Osteoblast (primary cell): ENCODE results near the gene TTLL10. TPM values are rescaled to one million over a fixed set of nuclear protein-coding genes. Genes with fewer than 3 reads are reported as not detected.

ENCODE experiments used
- DNase-seq: peaks from one replicate; pipeline ENCODE4 v3.0.0; 2011; ENCODE audit warnings: low spot score, mixed read lengths; ENCODE audit not compliant: insufficient read length; ENCODE audit errors: missing footprints
- H2AFZ ChIP-seq: 2 replicates; pipeline ENCODE4 v1.6.0; 2011; ENCODE audit warnings: mild to moderate bottlenecking, low read length
- H3K27ac ChIP-seq: 2 replicates; pipeline ENCODE4 v1.5.1; 2011; ENCODE audit warnings: mild to moderate bottlenecking, low read depth, low read length, moderate library complexity
- H3K27me3 ChIP-seq: 2 replicates; pipeline ENCODE4 v1.6.0; 2012; ENCODE audit warnings: mild to moderate bottlenecking, control low read depth, inconsistent platforms, low read length, moderate library complexity; ENCODE audit not compliant: insufficient read depth
- H3K36me3 ChIP-seq: 2 replicates; pipeline ENCODE4 v1.5.1; 2011; ENCODE audit warnings: mild to moderate bottlenecking, low read length, control low read depth, moderate library complexity; ENCODE audit not compliant: insufficient read depth
- H3K4me1 ChIP-seq: 2 replicates; pipeline ENCODE4 v1.5.1; 2011; ENCODE audit warnings: mild to moderate bottlenecking, low read length, control low read depth, moderate library complexity; ENCODE audit not compliant: insufficient read depth
- H3K4me2 ChIP-seq: 2 replicates; pipeline ENCODE4 v1.6.0; 2011; ENCODE audit warnings: mild to moderate bottlenecking, low read length; ENCODE audit not compliant: insufficient read depth
- H3K4me3 ChIP-seq: fragments of 200-600 bp; sonication (generic); 3 replicates; pipeline ENCODE4 v1.5.1; 2012; ENCODE audit warnings: mild to moderate bottlenecking, low read length, inconsistent platforms; ENCODE audit not compliant: insufficient read depth
- H3K79me2 ChIP-seq: 2 replicates; pipeline ENCODE4 v1.6.0; 2012; ENCODE audit warnings: mild to moderate bottlenecking, low read length, control low read depth, inconsistent platforms; ENCODE audit not compliant: insufficient read depth
- H3K9me3 ChIP-seq: 2 replicates; pipeline ENCODE4 v1.5.1; 2011; ENCODE audit warnings: low read depth, low read length, control low read depth
- H4K20me1 ChIP-seq: 2 replicates; pipeline ENCODE4 v1.6.0; 2012; ENCODE audit warnings: mild to moderate bottlenecking, low read length, control low read depth; ENCODE audit not compliant: insufficient read depth
- total RNA-seq: library from RNA; depleted of rRNA; stranded (reverse); fragments of >200 nt; gene quantifications from 2 replicates; pipeline ENCODE4 v1.2.3, GENCODE V29; 2012
- TF ChIP-seq, protein P1 (sequence below): IDR thresholded peaks from 2 replicates; pipeline ENCODE4 v1.5.1; 2011; ENCODE audit warnings: mild to moderate bottlenecking, low read depth, low read length, moderate library complexity; ENCODE audit errors: extremely low read depth

The TTLL10 gene
- total RNA-seq, 1 donor: not detected

DNA sequence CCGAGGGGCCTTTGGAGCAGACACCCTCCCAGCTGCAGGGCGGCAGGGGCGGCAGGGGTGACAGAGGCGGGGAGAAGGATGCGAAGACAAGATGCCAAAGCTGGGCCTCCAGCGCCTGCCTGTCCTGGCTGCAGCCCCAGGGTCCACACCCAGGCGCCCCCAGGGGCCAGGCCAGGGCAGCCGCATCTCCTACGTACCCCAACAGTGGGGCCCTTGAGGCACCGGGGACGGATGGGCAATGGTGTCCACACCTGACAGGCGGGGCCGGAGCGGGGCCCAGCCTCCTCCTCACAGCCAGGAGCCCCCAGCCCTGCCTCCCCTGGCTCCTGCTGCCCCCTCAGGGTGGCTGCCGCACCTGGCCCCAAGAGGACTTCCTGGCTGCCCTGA is 65.5 kb downstream of the TTLL10 start:
- TF ChIP-seq, protein P1, sequence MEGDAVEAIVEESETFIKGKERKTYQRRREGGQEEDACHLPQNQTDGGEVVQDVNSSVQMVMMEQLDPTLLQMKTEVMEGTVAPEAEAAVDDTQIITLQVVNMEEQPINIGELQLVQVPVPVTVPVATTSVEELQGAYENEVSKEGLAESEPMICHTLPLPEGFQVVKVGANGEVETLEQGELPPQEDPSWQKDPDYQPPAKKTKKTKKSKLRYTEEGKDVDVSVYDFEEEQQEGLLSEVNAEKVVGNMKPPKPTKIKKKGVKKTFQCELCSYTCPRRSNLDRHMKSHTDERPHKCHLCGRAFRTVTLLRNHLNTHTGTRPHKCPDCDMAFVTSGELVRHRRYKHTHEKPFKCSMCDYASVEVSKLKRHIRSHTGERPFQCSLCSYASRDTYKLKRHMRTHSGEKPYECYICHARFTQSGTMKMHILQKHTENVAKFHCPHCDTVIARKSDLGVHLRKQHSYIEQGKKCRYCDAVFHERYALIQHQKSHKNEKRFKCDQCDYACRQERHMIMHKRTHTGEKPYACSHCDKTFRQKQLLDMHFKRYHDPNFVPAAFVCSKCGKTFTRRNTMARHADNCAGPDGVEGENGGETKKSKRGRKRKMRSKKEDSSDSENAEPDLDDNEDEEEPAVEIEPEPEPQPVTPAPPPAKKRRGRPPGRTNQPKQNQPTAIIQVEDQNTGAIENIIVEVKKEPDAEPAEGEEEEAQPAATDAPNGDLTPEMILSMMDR: no peak
- peaks cover 25% of the 10 kb centered on the region for H3K27me3 ChIP-seq
- DNase-seq: no peak
- no peaks in the 10 kb centered on the region for H3K79me2 ChIP-seq
- H3K36me3 ChIP-seq: no peaks in the 10 kb centered on the region
- no peaks in the 10 kb centered on the region for H3K4me1 ChIP-seq
- H3K27ac ChIP-seq: no peak overlapping the region
- H2AFZ ChIP-seq: no peak overlapping the region
- peaks cover 7% of the 10 kb centered on the region for H4K20me1 ChIP-seq
- no peaks in the 10 kb centered on the region for H3K9me3 ChIP-seq
- no peak overlapping the region for H3K4me2 ChIP-seq
- H3K4me3 ChIP-seq: no peak overlapping the region

DNA sequence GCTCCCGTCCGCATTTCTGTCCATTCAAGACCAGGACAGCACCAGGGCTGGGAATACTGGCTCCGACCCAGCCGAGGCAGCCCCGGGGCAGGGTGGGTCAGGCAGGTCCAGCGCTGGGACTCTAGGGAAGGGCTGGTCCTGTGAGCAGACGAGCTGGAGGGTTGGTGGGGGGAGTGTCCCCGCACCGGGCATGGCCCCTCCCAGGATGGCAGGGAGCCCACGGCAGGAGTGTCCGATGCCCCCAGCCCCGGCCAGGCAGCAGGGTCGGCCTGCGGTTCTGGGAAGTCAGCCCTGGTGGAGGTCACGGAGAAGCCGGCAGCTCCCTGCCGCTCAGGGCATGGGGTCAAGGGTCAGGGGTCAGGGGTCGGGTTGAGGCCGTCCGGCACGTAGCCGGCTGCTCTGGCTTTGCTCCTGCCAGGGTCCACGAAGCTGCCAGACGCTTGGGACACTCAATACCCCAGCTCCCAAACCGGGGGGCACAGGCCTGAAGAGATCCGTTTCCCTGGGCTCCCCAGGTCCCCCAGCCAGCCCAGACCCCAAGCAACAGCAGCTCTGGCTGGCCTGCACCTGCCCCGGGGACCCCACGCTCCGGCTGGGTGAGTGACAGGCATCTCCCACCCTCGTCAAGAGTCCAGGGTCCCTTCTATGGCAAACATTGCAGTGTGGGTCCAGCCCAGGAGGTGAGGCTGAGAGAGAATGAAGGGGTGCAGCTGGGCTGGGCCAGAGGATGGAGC is 66.1 kb downstream of the TTLL10 start:
- peaks cover 25% of the 10 kb centered on the region for H3K27me3 ChIP-seq
- DNase-seq: peak; percentile 96
- H3K4me3 ChIP-seq: no peak overlapping the region
- H3K79me2 ChIP-seq: no peaks in the 10 kb centered on the region
- H2AFZ ChIP-seq: no peak overlapping the region
- no peak overlapping the region for H3K4me2 ChIP-seq
- H3K9me3 ChIP-seq: no peaks in the 10 kb centered on the region
- no peaks in the 10 kb centered on the region for H3K4me1 ChIP-seq
- H3K36me3 ChIP-seq: no peaks in the 10 kb centered on the region
- peaks cover 7% of the 10 kb centered on the region for H4K20me1 ChIP-seq
- TF ChIP-seq, protein P1: no peak
- H3K27ac ChIP-seq: no peak overlapping the region

DNA sequence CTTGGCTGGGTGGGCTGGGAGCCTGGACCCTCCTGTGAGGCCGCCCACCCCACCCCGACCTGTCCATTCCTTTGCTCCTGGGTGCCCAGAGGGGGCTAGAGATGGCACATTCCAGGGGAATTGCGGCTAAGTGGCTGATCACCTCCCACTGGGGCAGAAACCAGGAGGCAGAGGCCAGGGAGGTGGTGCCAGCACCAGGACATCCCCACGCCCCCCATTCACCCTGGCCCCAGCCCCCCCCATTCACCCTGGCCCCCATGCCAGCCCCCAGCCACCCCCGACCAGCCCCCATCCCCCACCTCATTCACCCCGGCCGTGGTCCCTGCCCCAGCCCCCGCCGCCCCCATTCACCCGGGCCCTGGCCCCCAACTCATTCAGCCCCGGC is 66.7 kb downstream of the TTLL10 start:
- Histone ChIP-seq H3K27ac (no peak overlapping the region), H3K27me3 (peaks cover 25% of the 10 kb centered on the region), H3K9me3 (no peaks in the 10 kb centered on the region), H4K20me1 (peaks cover 5% of the 10 kb centered on the region), H2AFZ (no peak overlapping the region), H3K79me2 (no peaks in the 10 kb centered on the region), H3K36me3 (no peaks in the 10 kb centered on the region), H3K4me3 (no peak overlapping the region), H3K4me1 (no peaks in the 10 kb centered on the region), H3K4me2 (no peak overlapping the region)
- DNase-seq: peak; percentile 91
- TF ChIP-seq, protein P1: no peak

DNA sequence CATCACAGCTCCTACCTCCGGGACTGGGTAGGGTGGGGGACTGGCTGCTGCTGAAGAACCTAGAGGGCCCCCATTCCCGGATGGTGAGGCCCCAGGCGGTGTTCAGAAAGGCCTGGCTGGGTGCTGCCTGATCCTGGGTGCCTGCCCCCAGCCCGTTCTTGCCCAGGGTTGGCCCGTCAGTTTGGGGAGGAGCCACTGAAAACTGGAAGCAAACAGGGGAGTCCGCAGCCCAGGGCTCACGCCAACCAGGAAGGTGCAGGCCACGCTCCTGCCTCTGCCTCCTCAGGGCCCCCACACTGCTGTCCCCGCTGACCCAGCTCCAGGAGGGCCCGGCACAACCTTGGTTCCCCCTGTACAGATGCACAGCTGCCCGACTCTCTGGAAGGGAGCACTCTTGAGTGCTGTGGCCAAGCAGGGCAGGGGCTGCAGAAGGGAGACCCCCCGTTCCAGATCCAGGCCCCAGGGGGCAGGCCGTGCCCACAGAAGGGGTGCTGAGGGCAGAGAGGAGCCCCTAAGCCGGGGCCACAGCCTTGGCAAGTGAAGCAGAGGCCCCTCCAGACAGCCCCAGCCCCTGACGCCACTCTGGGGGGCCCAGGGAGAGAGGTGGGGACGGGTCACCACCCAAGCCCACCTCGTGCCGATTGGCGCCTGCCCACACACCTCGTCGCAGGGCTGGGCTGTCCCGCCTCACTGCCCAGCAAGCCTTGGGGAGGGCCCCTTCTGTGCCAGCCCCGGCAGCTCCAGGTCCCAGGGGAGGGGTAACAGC is 67.3 kb downstream of the TTLL10 start:
- Histone ChIP-seq H3K79me2 (no peaks in the 10 kb centered on the region), H4K20me1 (peaks cover 3% of the 10 kb centered on the region), H2AFZ (no peak overlapping the region), H3K4me1 (no peaks in the 10 kb centered on the region), H3K4me2 (no peak overlapping the region), H3K4me3 (no peak overlapping the region), H3K9me3 (no peaks in the 10 kb centered on the region), H3K36me3 (no peaks in the 10 kb centered on the region), H3K27me3 (peaks cover 25% of the 10 kb centered on the region), H3K27ac (no peak overlapping the region)
- TF ChIP-seq, protein P1: no peak
- peak; percentile 95 for DNase-seq
